Stimulated activated CD4-positive, alpha-beta T cell treated with anti-CD3 and anti-CD28 coated beads, Interleukin-1b, Interleukin-23, amount 100 ng/mL, for 1 hour (primary cell): ENCODE results near the gene GPR161.

Experiments
- DNase-seq, 2 donors: peaks; one replicate each; pipeline ENCODE4 v3.0.0-alpha.2; 2020; ENCODE audit warnings: low read depth in 2 of 2

The GPR161 gene

DNA sequence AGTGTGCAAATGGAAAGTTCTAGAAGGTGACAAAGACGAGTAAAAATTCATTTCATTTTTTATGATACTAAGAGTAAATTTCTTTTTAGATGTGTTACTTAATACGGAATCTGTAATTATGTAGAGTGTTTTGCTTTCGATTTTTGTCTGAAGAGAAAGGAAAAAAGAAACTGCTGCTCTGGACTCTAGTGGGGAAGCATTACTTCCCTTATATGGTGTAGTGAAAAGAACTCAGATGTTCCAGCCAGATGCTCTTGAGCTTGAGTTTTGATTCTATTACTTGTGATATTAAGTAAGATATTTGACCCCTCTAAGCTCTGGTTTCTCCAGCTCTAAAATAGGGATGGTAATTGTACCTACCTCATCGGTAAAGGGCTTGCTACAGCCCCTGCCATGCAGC lies 12.2 kb upstream of the GPR161 start:
- no peak for DNase-seq

DNA sequence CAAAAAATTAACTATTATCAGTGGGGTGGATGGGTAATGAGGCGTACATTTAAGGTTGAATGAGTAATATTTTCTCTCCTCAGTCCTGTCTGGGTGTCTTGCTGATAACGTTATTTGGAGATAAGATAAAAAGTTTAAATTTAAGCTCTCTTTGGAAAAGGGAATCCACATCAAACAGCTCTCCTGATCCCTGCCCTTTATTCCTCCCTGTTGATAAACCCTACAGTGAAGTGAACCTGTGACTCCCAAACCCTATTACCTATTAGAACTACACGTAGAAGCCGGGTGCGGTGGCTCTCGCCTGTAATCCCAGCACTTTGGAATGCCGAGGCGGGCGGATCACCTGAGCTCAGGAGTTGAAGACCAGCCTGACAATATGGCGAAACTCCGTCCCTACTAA lies 9.9 kb upstream of the GPR161 start:
- DNase-seq, result no peak

DNA sequence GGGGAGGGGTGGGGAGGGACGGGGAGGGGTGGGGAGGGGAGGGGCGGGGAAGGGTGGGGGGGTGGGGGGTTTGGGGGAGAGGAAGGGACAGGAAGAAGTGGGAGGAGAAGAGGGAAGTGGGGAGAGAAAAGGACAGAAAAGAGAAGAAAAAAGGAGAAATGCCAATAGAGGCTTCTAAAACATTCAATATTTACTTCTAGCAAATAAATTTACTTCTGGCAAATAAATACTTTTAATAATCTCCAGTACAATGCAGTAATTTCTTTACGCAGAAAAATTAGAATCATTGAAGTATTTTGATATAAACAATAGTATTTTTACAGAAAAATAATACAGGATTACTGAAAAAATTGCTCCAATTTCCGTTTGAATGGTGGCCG lies 9.4 kb upstream of the GPR161 start:
- DNase-seq, result no peak

DNA sequence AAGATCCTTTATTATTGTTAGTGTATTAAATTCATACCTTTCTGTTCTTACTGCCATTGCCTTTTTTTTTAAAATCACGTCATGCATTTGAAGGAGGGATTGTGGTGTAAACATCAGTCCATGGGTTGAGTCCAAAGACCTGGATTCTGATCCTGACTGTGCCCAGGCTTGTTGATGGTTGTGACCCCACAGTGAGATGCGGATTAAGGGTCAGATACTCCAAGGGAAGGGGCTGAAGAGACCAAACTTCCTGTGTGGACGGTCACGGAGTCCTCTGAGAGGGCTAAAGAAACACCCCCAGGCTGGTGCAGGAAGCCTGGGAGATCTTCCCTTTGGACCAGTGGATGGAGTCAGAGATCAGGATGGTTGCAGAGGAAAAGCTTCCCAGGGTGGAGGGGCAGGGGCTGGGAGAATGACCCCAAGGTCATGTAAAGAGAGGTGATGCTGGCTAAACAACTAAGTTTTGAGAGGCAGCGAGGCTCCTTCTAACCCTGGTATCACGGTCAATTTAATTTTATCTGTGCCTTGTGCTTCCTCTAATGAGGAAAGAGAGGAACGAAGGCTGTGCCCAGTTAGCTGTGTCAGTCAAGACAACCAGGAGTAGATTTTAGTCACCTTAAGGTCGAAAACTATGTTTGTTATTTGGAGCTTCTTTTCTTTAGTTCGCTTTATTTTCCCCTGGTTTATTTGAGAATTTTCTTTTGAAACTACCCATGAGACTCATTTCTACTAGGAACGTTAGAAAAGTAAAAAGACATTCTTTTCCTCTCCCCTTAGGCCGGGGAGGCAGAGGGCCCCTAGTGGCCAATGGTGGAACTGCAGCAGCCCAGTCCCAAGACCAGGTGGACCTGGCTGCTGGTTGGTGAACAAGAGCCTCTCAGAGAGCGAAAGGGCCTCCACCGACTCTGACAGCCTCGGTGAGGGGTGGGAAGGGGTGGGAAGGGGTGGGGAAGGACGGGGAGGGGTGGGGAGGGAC lies 8.7 kb upstream of the GPR161 start:
- DNase-seq, result peak; percentile 70 to 83

DNA sequence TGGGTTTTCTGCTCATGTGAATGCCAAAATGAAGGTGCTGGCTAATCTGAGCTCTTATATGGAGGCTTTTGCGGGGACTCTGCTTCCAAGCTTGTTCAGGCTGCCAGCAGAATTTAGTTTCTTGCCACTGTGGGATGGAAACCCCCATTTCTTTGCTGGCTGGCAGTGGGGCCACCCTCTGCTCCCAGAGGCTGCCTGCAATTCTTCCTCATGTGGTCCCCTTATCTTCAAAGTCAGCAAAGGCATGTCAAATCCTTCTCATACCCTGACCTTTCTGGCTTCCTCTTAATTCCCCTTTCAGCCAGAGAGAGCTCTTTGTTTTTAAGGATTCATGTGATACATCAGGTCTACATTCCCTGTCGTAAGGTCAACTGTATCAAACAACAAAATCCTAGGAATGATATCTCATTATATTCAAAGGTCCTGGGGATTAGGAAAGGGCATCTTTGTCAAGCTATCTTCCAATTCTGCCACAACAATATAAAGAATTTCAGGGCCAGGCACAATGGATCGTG lies 5.2 kb upstream of the GPR161 start:
- DNase-seq, result no peak

DNA sequence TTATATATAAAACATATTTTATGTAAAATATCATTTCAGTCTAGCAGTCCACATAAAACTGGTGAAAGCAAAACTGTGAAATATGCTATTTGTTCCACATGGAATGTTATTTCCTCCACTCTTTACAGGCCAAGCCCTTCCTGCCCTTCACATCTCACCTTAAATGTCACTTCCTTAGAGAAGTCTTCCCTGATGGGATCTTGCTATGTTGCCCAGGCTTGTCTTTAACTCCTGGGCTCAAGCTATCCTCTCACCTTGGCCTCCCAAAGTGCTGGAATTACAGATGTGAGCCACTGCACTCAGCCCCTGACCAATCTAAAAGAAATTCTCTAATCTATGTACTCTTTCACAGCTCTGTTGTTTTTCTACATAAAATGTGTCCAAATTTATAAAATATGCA lies 2.3 kb upstream of the GPR161 start:
- no peak for DNase-seq

DNA sequence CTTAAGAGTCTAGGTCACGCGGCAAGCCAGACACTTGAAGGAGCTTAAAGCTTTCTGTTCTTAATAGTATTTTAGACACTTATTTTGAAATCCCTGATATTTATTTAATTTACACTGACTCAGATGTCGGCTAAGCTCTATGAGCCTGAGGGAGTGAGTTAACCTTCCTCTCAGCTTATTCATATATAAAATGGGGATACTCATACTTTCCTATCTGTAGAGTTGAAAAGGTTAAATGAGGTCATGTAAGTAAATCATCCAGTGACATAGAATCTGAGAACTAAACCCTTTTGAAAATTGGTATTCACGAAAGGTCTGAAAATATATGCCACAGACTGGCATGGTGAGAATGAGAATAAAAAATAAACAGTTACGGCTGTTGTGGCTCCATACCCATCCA lies 1.4 kb upstream of the GPR161 start:
- DNase-seq, result no peak

DNA sequence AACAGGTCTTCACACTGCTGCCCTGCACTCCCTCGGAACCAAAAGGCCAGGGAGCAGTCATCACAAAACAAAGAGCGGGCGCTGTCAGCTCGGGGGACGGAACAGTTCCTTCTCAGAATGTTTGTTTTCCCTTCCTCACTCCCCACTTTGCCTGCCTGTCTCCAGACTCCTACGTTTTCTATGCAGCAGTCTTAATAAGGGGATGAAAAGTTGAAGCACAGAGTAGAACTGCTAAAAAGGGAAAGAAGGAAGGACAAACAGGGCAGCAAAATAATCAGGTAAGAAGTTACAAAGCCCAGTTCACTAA lies 738 bp upstream of the GPR161 start:
- no peak for DNase-seq

DNA sequence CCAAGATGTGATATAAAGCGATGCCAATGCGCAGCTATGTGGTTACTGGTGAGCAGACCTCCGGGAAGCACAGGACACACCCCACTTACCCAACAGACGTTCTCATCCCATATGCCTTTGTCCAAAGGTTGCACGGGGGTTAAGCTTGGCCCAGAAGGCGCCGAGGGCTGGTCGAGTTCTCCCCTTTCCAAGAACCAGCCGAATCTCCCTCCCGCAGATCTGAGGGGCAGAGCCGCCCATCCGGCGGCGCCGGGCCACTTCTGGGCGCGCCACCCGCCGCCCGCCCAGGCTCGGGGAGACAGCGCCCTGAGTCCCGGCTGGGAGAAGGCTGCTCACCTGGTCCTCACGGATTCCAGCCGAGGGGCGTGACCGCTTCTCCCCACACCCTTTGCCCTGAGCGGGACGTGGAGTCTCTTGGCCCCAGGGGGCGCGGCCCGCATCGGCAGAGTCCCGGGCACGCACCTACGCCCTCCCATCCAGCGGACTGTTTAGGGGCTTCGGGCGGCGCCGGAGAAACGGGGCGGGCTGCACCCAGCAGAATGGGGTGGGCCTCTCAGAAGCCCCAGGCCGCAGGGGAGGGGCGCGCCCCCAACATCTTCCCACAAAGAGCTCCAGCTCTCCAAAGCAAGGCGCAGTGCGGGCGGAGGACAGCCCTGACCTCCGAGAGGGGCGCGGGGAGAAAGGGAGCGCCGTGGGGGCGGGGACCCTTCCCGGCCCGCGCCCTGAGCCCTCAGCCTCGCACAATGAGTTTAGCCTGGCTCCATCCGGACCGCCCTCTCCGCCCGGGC lies 615 bp downstream of the GPR161 start:
- no peak for DNase-seq

DNA sequence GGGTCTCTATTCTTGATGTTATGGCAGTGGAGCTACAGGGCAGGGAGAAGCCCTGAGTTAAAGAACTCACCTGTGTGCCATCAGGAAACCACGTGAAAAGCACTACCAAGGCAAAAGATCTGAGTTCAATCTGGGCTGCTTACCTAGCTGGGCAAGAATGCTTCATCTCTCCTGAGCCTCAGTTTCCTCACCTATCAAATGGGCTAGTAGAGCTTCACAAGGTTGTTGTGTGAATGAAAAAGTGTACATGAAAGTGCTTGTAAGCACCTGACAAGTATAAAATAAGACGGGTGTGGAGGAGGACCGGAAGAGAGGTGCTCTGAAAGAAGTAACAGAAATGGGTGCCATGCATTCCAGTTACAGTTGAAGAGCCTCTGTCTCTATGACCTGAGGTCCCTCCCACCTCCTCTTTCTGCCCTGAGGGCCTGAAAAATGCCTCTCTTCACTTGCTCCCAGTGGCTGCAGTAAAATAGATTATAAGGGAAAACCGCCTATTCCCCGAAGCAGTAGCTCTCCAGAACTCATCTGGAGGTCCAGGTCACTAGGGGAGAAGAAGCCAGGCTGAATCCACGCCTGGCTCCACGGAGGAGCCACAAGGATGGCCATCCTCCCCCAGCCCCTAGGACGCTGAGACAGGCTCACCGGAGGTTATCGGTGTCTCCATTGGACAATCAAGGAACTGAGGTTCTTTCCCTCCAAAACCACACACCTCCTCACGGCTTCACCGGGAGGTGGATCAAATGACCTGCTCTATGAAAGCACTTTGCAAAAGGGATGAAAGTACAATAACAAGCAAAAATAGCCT lies 1.4 kb downstream of the GPR161 start:
- DNase-seq, result no peak

DNA sequence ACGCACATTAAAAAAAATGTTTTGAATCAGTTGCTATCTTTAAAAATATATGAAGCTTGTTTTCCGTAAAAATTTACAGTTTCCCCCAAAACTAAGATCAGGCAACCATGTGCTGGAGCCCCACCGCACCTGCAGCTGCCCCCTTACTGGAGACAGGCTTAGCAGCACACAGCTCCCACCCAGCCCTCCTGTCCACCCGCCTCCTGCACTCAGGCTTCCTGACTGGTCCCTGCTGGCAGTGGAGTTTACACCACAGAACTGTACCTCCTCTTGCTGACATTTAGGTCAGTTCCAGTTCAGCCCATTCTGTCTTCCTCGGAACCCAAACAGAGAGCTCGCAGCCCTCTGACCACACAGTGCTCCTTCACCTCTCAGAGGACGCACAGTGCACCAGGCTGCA lies 2.1 kb downstream of the GPR161 start:
- DNase-seq, result no peak

DNA sequence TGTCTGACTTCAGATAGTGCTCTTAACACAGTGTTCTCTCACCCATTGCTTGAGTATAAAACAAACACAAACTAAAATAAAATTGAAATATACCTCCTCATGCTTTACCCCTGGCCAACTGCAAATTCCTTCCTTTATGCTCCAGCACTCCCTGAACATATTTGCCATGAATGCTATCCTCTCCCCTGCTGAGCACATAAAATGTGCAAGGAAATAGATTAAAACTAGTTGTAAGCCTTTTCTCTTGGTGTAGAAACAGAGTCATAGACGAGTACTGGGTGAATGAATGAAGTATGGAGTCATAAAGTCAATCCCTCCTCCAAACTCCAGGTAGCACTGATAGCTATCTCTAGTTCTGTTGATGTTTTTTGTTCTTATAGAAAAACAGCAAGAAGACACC lies 2.6 kb downstream of the GPR161 start:
- no peak for DNase-seq

DNA sequence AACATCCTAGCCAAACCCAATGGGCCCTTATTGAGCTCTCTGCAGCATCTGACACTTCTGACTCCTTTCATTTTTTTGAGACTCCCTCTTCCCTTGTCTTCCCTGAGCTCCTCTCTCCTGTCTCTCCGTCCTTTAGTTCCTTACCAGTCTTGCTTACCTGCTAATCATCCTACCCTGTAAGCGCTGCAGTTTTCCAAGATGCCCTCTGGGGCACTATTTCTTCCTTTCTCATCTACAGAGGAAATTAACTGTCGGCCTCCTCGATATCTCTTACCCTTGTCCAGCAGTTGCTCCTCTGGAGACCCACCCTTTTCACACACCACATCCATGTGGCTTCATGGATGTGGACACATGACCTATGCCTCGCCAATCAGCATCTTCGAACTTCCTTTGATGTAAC lies 6.8 kb downstream of the GPR161 start:
- no peak for DNase-seq

DNA sequence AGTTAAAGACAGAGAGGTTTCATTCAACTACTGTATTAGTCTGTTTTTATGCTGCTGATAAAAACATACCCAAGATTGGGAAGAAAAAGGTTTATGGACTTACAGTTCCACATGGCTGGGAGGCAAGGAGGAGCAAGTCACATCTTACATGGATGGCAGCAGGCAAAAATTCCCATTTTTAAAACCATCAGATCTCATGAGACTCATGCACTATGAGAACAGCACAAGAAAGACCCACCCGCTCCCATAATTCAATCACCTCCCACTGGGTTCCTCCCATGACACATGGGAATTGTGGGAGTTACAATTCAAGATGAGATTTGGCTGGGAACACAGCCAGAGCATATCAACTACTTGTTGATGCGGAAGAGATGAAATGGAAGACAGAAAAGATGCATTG lies 9.2 kb downstream of the GPR161 start:
- DNase-seq, result no peak

DNA sequence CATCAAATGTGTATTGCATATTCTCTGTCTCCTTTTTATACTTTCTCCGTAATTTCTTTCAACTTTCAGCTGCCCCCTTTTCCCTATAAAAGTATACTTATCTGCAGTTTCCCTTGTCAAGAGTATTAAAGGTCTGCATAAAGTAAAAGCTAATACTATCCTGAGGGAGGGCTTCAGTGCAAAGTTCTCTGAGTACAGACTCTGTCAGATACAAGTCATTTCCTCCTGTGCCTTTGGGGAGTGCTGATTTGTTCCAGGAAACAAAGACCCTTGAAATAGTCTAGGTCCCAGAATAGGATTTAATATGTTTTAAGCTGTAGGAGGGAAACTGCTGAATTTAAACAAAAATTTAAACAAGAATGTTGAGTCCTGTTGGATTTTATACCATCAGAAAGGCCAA lies 11.7 kb downstream of the GPR161 start:
- no peak for DNase-seq

DNA sequence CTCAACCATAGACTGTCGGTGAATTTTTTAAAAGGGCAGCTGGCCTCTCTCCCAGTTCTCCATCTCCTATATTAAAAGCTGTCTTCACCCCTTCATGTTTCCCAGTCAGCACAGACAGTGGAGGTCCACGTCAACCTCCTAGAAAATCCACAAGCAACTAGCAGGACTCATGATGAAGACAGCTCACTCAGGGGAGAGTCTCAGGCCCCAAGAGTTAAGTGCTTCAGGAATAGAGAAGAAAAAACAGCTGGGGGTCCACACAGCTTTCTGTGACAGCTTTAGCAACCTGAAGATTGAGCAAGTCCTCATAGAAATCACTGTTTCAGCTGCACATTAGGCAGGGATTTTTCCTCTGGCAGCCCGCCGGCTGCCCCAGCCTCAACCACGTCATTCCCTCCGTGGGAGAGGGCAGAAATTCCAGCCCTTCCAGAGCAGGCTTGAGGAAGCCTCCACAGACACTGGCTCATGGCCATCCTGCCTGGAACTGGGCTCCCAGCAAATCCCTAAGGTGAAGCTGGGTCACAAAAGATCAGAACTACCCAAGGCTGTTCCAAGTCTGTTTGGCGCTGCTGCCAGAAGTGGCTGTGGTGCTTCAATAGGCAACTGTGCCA lies 15.2 kb downstream of the GPR161 start:
- no peak for DNase-seq

DNA sequence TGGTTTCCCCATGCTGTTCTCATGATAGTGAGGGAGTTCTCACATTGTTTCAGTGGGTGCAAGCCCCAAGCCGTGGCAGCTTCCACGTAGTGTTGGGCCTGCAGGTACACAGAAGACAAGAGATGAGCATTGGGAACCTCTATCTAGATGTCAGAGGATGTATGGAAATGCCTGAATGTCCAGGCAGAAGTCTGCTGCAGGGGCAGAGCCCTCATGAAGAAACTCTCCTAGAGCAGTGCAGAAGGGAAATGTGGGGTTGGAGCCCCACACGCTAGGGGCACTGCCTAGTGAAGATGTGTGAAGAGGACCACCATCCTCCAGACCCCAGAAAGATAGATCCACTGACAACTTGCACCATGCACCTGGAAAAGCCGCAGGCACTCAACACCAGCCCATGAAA lies 17.0 kb downstream of the GPR161 start:
- DNase-seq, result no peak

DNA sequence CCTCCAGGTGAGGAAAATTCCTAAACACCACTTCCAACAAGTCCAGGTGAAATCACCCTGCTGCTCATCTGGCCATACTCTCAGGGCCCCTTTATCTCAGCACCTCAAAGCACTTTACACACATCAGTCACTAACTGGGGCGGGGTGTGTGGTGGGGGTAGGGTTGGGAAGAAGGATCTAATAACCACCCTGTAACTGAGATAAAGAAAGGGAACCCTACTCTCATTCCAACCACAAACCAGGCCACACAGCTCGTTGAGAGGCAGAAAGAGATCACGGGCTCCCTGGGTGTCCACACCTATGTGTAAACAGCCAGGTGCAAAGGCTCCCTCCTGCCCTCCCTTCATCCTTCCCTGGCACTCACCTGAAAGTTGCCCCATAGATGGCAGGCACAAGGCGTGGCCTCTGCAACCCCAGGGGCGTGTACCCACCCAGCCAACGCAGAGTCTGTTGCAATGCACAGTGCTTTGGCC lies 20.4 kb downstream of the GPR161 start:
- DNase-seq, result no peak

DNA sequence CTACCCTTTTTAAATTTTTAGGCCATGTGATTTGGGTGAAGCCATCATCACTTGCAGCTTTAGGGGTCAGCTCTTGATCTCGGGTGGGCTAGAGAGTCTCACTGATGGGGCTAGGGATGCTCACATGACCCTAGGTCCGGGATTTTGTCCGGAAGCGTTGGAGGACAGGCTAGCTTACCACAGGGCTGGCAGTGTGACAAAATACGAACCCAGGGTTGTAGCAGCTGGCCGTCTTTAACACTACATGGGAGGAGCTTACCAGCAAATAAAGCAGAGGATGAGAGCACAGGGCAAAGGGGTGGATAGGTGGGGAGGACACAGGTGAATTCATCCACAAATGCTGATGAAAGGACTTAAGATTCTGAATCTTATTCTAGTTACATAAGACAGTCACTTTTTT lies 21.9 kb downstream of the GPR161 start:
- no peak for DNase-seq

DNA sequence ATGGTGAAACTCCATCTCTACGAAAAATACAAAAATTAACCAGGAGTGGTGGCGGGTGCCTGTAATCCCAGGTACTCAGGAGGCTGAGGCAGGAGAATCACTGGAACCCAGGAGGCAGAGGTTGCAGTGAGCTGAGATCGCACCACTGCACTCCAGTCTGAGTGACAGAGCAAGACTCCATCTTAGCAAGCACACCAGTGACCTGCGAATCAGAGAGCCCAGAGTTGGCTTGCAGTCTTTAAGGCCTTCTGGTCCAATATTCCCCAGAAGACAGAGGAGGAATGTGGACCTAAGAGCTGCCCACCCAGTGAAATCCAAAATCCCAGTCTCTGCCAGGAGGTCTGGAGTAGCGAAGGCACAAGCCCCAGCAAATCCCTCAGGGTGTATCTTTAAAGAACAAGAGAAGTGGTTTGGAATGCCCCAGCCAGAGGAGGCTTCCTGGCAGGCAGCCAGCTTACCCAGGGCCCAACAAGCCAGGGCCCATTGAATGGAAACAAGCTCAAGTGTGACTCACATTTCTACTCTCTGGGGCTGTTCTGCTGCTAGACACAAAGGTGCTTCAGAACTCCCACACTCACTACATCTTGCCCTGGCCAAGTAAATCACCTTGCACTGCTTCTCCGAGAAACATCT lies 23.9 kb downstream of the GPR161 start:
- DNase-seq, result no peak

DNA sequence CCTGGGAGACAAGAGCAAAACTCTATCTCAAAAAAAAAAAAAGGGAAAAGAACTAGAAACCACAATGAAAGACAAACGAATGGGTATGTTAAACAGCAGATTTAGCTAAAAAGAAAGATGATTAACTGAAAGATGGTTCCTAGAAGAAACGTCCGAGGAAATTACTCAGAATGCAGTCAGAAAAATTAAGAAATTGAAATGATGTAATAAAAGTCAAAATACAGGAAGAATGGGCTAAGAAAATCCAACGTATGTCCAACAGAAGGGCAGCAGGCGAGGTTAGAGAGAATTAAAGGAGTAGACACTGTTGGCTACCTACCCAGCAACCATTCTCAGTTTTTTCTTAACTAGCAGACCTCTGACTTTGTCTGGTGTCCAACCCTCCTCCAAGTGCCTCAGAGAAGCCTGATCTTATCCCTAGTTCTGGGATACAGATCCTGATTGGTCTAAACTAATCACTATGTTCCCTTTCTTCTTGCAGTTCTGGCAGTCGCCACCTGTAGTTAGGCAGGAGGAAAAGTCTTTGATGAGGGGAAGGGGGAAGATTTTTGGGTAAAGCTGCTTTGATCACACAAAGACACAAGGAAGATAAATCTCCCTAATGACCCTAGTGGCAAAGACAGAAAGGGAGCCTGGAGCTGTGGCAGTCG lies 25.7 kb downstream of the GPR161 start:
- no peak for DNase-seq
